ENCODE data around the gene PRKAB1. TPM values are rescaled to one million over a fixed set of nuclear protein-coding genes. Genes with fewer than 3 reads are reported as not detected.

The PRKAB1 gene
- total and polyA plus RNA-seq, 9 of the 15 experiments (the other 6 are each of a cell fraction or from before 2014, with no cell fraction given), result 32.6 to 94.2 (median 63.8) TPM

GRCh38 chr12:119693511-119693910 is 25.6 kb downstream of the PRKAB1 start:
- Histone ChIP-seq H3K36me3 (ENCODE audit: control insufficient read depth, insufficient read depth, low read length) (peaks cover 44% of the 10 kb centered on the region), H3K4me2 (ENCODE audit: insufficient read depth, low read length) (no peak overlapping the region), H3K9ac (ENCODE audit: insufficient read depth in 1 of 2, low read depth in 2 of 2, low read length in 2 of 2) (no peak overlapping the region), H3K4me1 (replicated peaks in 1 of 2; ENCODE audit: control insufficient read depth in 2 of 2, insufficient read depth in 2 of 2, low read length in 2 of 2) (peaks cover 0 to 3% of the 10 kb centered on the region in 2 experiments; a peak in 1 of 5 replicates), H3K79me2 (ENCODE audit: control insufficient read depth, insufficient read depth, low read length) (no peaks in the 10 kb centered on the region), H4K20me1 (replicated peaks; ENCODE audit: control insufficient read depth, insufficient read depth, low read length) (no peaks in the 10 kb centered on the region), H3K9me3 (replicated peaks; ENCODE audit: control insufficient read depth, insufficient read depth, low read depth, low read length) (no peaks in the 10 kb centered on the region), H3K9me1 (ENCODE audit: control insufficient read depth, insufficient read depth, low read length) (no peaks in the 10 kb centered on the region), H3K27me3 (ENCODE audit: control insufficient read depth in 2 of 2, insufficient read depth in 2 of 2, low read length in 2 of 2) (no peaks in the 10 kb centered on the region), H2AFZ (ENCODE audit: low read depth, low read length) (no peak overlapping the region), H3K27ac (ENCODE audit: extremely low read depth, low read depth, low read length) (no peak overlapping the region), H3K4me3 (no peak overlapping the region)
- intact Hi-C loops (cut with micrococcal nuclease), result no loop called here
- in situ Hi-C loops (cut with MboI), result no loop called here
- BruUV-seq (replicated peaks), result no TSS peak
- no peak for FAIRE-seq
- DNase-seq (ENCODE audit: extremely low read depth in 1 of 4, low spot score in 3 of 4), result no peak
- POLR2A ChIA-PET, result no interaction called here
- TF ChIP-seq NUFIP1 (IDR thresholded peaks at IDR 0.05; ENCODE audit: partially characterized antibody) (no peak), C11orf30 (IDR thresholded peaks at IDR 0.05; ENCODE audit: low read depth) (no peak), RBFOX2 (IDR thresholded peaks at IDR 0.05; ENCODE audit: low read depth, low read length) (no peak), PHF20 (IDR thresholded peaks at IDR 0.05; ENCODE audit: partially characterized antibody) (no peak), POU5F1 (IDR thresholded peaks at IDR 0.05; ENCODE audit: borderline replicate concordance, low read depth, low read length, partially characterized antibody) (no peak), USF2 (CRISPR knock-in tag; IDR thresholded peaks at IDR 0.05) (no peak), ZNF175 (CRISPR knock-in tag; IDR thresholded peaks at IDR 0.05; ENCODE audit: low read depth) (no peak), SNIP1 (IDR thresholded peaks at IDR 0.05; ENCODE audit: low read depth) (no peak)
- 89% methylated on average over 1 of the region's 1 CpG for WGBS (ENCODE audit: insufficient coverage, low coverage, missing lambda C conversion rate)
- CTCF ChIA-PET (ENCODE audit: low intra/inter-chr PET ratio), result no interaction called here
- ATAC-seq, result no peak

All from K562 (cell line).